Lower leg skin (tissue), 3 donors: ENCODE results near the gene GJA9.

Experiments
- POLR2A ChIP-seq, 2 donors: fragments of 450-650 bp; IDR thresholded peaks; one replicate each; pipeline ENCODE4 v1.6.1; 2016 to 2017; ENCODE audit warnings: antibody characterized with exemption in 2 of 2, mild to moderate bottlenecking in 1 of 2, moderate library complexity in 1 of 2
- TF ChIP-seq, protein P1 (sequence below), 3 donors: fragments of 450-650 bp; IDR thresholded peaks; one replicate each; pipeline ENCODE4 v1.5.1; 2016; ENCODE audit warnings: antibody characterized with exemption in 3 of 3, mild to moderate bottlenecking in 3 of 3, moderate library complexity in 2 of 3

GRCh38 chr1:38834937-38835827 is 46.2 kb downstream of the GJA9 start:
- TF ChIP-seq, protein P1, sequence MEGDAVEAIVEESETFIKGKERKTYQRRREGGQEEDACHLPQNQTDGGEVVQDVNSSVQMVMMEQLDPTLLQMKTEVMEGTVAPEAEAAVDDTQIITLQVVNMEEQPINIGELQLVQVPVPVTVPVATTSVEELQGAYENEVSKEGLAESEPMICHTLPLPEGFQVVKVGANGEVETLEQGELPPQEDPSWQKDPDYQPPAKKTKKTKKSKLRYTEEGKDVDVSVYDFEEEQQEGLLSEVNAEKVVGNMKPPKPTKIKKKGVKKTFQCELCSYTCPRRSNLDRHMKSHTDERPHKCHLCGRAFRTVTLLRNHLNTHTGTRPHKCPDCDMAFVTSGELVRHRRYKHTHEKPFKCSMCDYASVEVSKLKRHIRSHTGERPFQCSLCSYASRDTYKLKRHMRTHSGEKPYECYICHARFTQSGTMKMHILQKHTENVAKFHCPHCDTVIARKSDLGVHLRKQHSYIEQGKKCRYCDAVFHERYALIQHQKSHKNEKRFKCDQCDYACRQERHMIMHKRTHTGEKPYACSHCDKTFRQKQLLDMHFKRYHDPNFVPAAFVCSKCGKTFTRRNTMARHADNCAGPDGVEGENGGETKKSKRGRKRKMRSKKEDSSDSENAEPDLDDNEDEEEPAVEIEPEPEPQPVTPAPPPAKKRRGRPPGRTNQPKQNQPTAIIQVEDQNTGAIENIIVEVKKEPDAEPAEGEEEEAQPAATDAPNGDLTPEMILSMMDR (IDR thresholded peaks at IDR 0.05): no peak
- TF ChIP-seq POLR2A (IDR thresholded peaks at IDR 0.05): no peak
